IPS-18a (cell line): ENCODE data around the gene AGPAT1.

ENCODE experiments used
- H3K27ac ChIP-seq: one replicate; pipeline ENCODE4 v1.5.1; 2013; ENCODE audit warnings: low read length
- H3K27me3 ChIP-seq: one replicate; pipeline ENCODE4 v1.6.1; 2013; ENCODE audit warnings: mild to moderate bottlenecking, low read length; ENCODE audit not compliant: control insufficient read depth, insufficient read depth
- H3K36me3 ChIP-seq: one replicate; pipeline ENCODE4 v1.6.1; 2013; ENCODE audit warnings: low read depth, low read length; ENCODE audit not compliant: control insufficient read depth
- H3K4me1 ChIP-seq: one replicate; pipeline ENCODE4 v1.6.1; 2013; ENCODE audit warnings: low read depth, low read length; ENCODE audit not compliant: control insufficient read depth
- H3K4me3 ChIP-seq: one replicate; pipeline ENCODE4 v1.5.1; 2013; ENCODE audit warnings: low read length
- H3K9ac ChIP-seq: one replicate; pipeline ENCODE4 v1.6.1; 2013; ENCODE audit warnings: mild to moderate bottlenecking, low read length, moderate library complexity
- H3K9me3 ChIP-seq: one replicate; pipeline ENCODE4 v1.6.1; 2013; ENCODE audit warnings: low read depth, low read length; ENCODE audit not compliant: control insufficient read depth

Gene AGPAT1, protein sequence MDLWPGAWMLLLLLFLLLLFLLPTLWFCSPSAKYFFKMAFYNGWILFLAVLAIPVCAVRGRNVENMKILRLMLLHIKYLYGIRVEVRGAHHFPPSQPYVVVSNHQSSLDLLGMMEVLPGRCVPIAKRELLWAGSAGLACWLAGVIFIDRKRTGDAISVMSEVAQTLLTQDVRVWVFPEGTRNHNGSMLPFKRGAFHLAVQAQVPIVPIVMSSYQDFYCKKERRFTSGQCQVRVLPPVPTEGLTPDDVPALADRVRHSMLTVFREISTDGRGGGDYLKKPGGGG

GRCh38 chr6:32175711-32176475, at the start of gene AGPAT1:
Gene AGPAT1, minus strand, starts transcription at chr6:32176084. Its CDS starts 4,588 bp downstream, at chr6:32171496.
- Histone ChIP-seq H3K27me3 (no peaks in the 10 kb centered on the region), H3K4me1 (peaks cover 21% of the 10 kb centered on the region), H3K9me3 (no peaks in the 10 kb centered on the region), H3K4me3 (peak within 1 kb of the TSS; percentile 81), H3K36me3 (peaks cover 13% of the 10 kb centered on the region), H3K27ac (peak within 1 kb of the TSS; percentile 97), H3K9ac (peak within 1 kb of the TSS; percentile 87)

DNA sequence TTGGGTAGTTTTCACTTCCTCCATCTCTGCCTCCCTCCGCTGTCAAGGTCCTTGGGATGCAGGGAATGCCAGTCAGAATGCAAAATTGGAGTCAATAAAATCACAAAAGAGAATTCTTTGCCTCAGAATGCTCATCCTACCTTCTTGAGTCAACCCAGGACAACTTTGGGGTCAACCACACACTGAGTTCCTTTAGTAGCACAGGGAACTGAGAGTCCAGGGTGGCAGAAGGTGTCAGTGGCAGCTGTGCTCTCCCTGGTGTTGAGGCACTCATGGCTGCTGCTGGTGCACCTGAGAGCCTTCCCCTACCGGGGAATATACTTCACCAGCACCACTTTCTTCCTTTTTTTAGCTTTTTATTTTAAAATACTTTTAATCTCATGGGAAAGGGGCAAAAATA, 48.8 kb upstream of the AGPAT1 start:
- no peak overlapping the region for H3K27ac ChIP-seq
- H3K9me3 ChIP-seq: no peaks in the 10 kb centered on the region
- no peak overlapping the region for H3K9ac ChIP-seq
- no peaks in the 10 kb centered on the region for H3K4me1 ChIP-seq
- H3K27me3 ChIP-seq: no peaks in the 10 kb centered on the region
- H3K36me3 ChIP-seq: no peaks in the 10 kb centered on the region
- H3K4me3 ChIP-seq: no peak overlapping the region

GRCh38 chr6:32223258-32224235, 47.7 kb upstream of the AGPAT1 start, which contains the start of gene NOTCH4:
Gene NOTCH4, minus strand, starts transcription at chr6:32224067. Its CDS starts 139 bp downstream, at chr6:32223928.
- Histone ChIP-seq H3K27ac (no peak within 1 kb of the TSS), H3K9ac (no peak within 1 kb of the TSS), H3K9me3 (no peaks in the 10 kb centered on the region), H3K4me3 (no peak within 1 kb of the TSS), H3K27me3 (no peaks in the 10 kb centered on the region), H3K36me3 (no peaks in the 10 kb centered on the region), H3K4me1 (no peaks in the 10 kb centered on the region)

DNA sequence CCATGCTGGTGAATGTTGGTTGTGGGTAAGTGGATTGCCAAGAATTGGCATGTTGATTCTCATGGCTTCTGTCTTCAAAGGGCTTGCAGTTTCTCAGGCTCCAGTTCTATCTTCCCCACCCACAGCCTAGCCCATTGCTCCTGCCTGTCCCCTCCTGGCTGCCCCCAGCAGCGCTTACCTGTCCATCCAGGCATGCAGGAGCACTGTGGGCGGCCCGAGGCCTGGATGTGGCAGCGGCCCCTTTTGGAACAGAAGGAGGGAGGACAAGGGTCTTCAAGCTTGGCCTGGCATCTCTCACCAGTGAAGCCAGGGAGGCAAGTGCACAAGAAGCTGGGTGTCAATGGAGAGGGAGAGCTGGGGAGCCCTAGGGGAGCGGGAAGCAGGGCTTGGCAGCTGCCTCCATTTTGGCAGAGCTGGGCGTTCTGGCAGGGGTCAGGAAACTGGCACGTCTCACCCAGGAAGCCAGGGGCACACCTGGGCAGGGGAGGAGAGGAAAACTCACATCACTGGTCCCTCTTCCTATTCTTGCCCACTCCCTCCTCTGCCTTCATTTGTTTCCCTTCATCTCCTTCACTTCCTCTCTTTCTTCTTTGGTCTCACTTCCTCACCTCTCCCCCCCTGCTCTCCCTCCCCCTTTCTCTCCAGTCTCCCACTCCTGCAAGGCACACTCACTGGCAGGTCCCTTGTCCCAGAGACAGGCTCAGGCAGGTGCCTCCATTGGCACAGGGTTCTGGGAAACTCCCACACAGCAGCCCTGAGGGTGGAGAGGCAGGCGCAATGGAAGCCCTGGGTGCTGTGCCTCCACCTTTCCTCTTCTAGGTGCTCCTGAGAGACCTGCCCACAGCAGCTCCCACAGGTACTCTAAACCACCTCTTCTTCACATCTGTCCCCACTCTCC, 46.7 kb upstream of the AGPAT1 start:
- Histone ChIP-seq H3K27me3 (no peaks in the 10 kb centered on the region), H3K9ac (no peak overlapping the region), H3K4me3 (no peak overlapping the region), H3K36me3 (no peaks in the 10 kb centered on the region), H3K4me1 (no peaks in the 10 kb centered on the region), H3K27ac (no peak overlapping the region), H3K9me3 (no peaks in the 10 kb centered on the region)

DNA sequence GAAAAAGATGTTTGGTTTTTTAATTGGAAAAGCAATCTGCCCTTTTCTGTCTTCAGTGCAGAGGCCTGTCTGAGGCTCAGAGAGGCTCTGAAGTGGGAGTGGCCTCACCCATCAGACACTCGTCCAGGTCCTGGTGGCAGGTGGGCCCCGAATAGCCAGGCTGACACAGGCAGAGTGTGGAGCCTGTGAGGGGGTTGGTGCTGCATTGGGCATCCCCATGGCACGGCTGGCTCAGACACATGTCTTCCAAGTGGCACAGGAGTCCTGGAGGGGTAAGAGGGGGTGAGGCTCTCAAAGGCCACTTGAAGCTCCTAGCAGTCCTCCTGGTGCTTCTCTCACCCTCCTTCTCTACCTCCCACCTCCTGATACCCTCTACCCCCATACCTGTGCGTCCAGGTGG, 44.1 kb upstream of the AGPAT1 start:
- Histone ChIP-seq H3K27ac (no peak overlapping the region), H3K4me3 (no peak overlapping the region), H3K9me3 (no peaks in the 10 kb centered on the region), H3K9ac (no peak overlapping the region), H3K4me1 (no peaks in the 10 kb centered on the region), H3K36me3 (no peaks in the 10 kb centered on the region), H3K27me3 (no peaks in the 10 kb centered on the region)

GRCh38 chr6:32218167-32218566, 42.3 kb upstream of the AGPAT1 start:
- no peak overlapping the region for H3K4me3 ChIP-seq
- H3K9me3 ChIP-seq: no peaks in the 10 kb centered on the region
- H3K36me3 ChIP-seq: no peaks in the 10 kb centered on the region
- H3K4me1 ChIP-seq: no peaks in the 10 kb centered on the region
- H3K27ac ChIP-seq: no peak overlapping the region
- no peaks in the 10 kb centered on the region for H3K27me3 ChIP-seq
- no peak overlapping the region for H3K9ac ChIP-seq

DNA sequence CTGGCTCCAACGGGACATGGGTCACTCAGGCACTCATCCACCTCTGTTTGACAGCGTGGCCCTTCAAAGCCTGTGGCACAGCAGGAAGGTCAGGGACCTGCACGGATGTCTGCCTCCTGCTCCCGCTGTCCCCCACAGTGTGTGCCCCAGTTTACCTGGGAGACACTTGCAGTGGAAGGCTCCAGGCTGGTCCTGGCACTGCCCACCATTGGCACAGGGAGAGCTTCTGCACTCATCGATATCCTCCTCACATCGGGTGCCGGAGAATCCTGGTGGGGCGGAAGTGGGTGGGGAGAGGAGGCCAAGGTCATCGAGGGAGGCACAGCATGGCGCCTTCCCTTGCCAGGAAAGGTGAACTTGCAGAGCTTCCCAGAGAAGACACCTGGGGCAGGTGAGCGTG, 41.1 kb upstream of the AGPAT1 start:
- H3K4me1 ChIP-seq: no peaks in the 10 kb centered on the region
- no peaks in the 10 kb centered on the region for H3K36me3 ChIP-seq
- H3K27ac ChIP-seq: no peak overlapping the region
- no peak overlapping the region for H3K9ac ChIP-seq
- H3K9me3 ChIP-seq: no peaks in the 10 kb centered on the region
- no peaks in the 10 kb centered on the region for H3K27me3 ChIP-seq
- H3K4me3 ChIP-seq: no peak overlapping the region

DNA sequence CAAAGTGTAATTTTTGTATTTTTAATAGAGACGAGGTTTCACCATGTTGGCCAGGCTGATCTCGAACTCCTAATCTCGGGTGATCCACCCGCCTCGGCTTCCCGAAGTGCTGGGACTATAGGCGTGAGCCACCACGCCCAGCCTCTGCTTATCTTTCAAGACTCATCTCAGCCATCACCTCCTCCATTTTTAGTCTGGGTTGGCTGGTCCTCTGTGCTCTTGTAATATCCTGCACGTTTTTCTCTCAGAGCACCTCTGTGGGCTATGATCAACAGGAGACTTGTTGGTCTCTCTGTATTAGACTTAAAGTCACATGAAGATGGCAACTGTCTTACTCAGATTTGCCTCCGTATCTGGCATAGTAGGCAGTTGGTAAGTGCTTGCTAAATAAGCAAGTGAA, 40.4 kb upstream of the AGPAT1 start:
- Histone ChIP-seq H3K4me1 (no peaks in the 10 kb centered on the region), H3K9ac (no peak overlapping the region), H3K27me3 (no peaks in the 10 kb centered on the region), H3K27ac (no peak overlapping the region), H3K36me3 (no peaks in the 10 kb centered on the region), H3K4me3 (no peak overlapping the region), H3K9me3 (no peaks in the 10 kb centered on the region)

DNA sequence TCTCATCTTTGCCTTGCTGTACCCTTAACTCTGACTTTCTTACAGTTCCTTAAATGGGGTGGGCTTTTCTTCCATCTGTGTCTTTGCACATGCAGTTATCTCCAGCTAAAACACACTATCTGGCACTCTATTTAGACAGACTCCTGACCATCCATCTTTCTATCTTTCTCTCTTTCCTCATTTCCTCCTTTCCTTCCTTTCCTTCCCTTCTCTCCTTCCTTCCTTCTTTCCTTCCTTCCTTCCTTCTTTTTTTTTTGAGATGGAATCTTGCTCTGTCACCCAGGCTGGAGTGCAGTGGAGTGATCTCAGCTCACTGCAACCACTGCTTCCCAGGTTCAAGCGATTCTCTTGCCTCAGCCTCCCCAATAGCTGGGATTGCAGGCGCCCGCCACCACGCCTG, 39.7 kb upstream of the AGPAT1 start:
- no peak overlapping the region for H3K27ac ChIP-seq
- H3K36me3 ChIP-seq: no peaks in the 10 kb centered on the region
- H3K4me1 ChIP-seq: no peaks in the 10 kb centered on the region
- H3K4me3 ChIP-seq: no peak overlapping the region
- no peaks in the 10 kb centered on the region for H3K9me3 ChIP-seq
- no peak overlapping the region for H3K9ac ChIP-seq
- no peaks in the 10 kb centered on the region for H3K27me3 ChIP-seq

- H3K36me3 ChIP-seq: no peaks in the 10 kb centered on the region
- H3K9ac ChIP-seq: no peak overlapping the region
- no peak overlapping the region for H3K27ac ChIP-seq
- H3K27me3 ChIP-seq: no peaks in the 10 kb centered on the region
- H3K9me3 ChIP-seq: no peaks in the 10 kb centered on the region
- H3K4me3 ChIP-seq: no peak overlapping the region
- no peaks in the 10 kb centered on the region for H3K4me1 ChIP-seq
Observed at GRCh38 chr6:32214126-32214525, 38.2 kb upstream of the AGPAT1 start.
